PC-3 (cell line): ENCODE measurements around the gene PTPRH.

Experiments
- CTCF ChIP-seq: fragments of 300-600 bp; sonication (generic); conservative IDR thresholded peaks from 2 replicates; pipeline ENCODE4 v1.5.1; 2017; ENCODE audit warnings: antibody characterized with exemption, low read depth, mild to moderate bottlenecking, low read length
- EZH2 ChIP-seq: fragments of 300-600 bp; sonication (generic); IDR thresholded peaks from one replicate; pipeline ENCODE4 v1.6.1; 2017; ENCODE audit warnings: antibody characterized with exemption, mild to moderate bottlenecking, low read length; ENCODE audit not compliant: unreplicated experiment

GRCh38 chr19:55227241-55228014 lies 18.1 kb upstream of the PTPRH start:
- no peak for TF ChIP-seq CTCF
- no peak for TF ChIP-seq EZH2
